Colon (tissue), 2 donors: ENCODE measurements around the gene RBM28.

Source experiments
- FAIRE-seq: peaks from 2 replicates; lab custom pipeline; 2012; peaks lifted over from hg19 to GRCh38; lab: Jason Lieb, UNC
- donor health status: control.
- donor health status: control.

The RBM28 gene

GRCh38 chr7:128370491-128370890 is 26.8 kb upstream of the RBM28 start:
- FAIRE-seq, result no peak

- no peak for FAIRE-seq
Observed at GRCh38 chr7:128366986-128367385, 23.3 kb upstream of the RBM28 start.

GRCh38 chr7:128366300-128366699 is 22.6 kb upstream of the RBM28 start:
- no peak for FAIRE-seq

- FAIRE-seq, result no peak
Observed at GRCh38 chr7:128365432-128365831, 21.7 kb upstream of the RBM28 start.

- no peak for FAIRE-seq
Observed at GRCh38 chr7:128364166-128364870, 20.6 kb upstream of the RBM28 start.

- no peak for FAIRE-seq
Observed at GRCh38 chr7:128363261-128363721, 19.6 kb upstream of the RBM28 start.

- no peak for FAIRE-seq
Observed at GRCh38 chr7:128362670-128363069, 19.0 kb upstream of the RBM28 start.

GRCh38 chr7:128361411-128362379 is 18.0 kb upstream of the RBM28 start, which contains the start of gene PRRT4:
Gene PRRT4 (minus strand): TSS chr7:128361690.
- no peak for FAIRE-seq

- no peak for FAIRE-seq
Observed at GRCh38 chr7:128360359-128360678, 16.6 kb upstream of the RBM28 start.

GRCh38 chr7:128359939-128360338 is 16.2 kb upstream of the RBM28 start:
- no peak for FAIRE-seq

GRCh38 chr7:128359336-128359735 is 15.6 kb upstream of the RBM28 start:
- no peak for FAIRE-seq

- no peak for FAIRE-seq
Observed at GRCh38 chr7:128358233-128358632, 14.5 kb upstream of the RBM28 start.

- FAIRE-seq, result no peak
Observed at GRCh38 chr7:128357217-128357613, 13.5 kb upstream of the RBM28 start.

GRCh38 chr7:128356546-128357216 is 13.0 kb upstream of the RBM28 start:
- FAIRE-seq, result no peak

GRCh38 chr7:128353610-128354009 is 9.9 kb upstream of the RBM28 start:
- FAIRE-seq, result no peak

- FAIRE-seq, result no peak
Observed at GRCh38 chr7:128353189-128353588, 9.5 kb upstream of the RBM28 start.

GRCh38 chr7:128352636-128353035 is 8.9 kb upstream of the RBM28 start:
- FAIRE-seq, result no peak

GRCh38 chr7:128352153-128352537 is 8.4 kb upstream of the RBM28 start:
- FAIRE-seq, result no peak

GRCh38 chr7:128351296-128352152 is 7.8 kb upstream of the RBM28 start:
- no peak for FAIRE-seq

- FAIRE-seq, result no peak
Observed at GRCh38 chr7:128350708-128351295, 7.1 kb upstream of the RBM28 start.

- no peak for FAIRE-seq
Observed at GRCh38 chr7:128349466-128349825, 5.7 kb upstream of the RBM28 start.
